GM19452 (cell line): ENCODE data around the gene HAND1.
A peak's percentile ranks its signal among the peaks of the same experiment; 100 is the strongest.

ENCODE experiments used
- ATAC-seq: cut with Tn5 transposase; IDR thresholded peaks from one replicate; pipeline ENCODE4 v1.9.1; 2021; ENCODE audit not compliant: unreplicated experiment

The HAND1 gene

DNA sequence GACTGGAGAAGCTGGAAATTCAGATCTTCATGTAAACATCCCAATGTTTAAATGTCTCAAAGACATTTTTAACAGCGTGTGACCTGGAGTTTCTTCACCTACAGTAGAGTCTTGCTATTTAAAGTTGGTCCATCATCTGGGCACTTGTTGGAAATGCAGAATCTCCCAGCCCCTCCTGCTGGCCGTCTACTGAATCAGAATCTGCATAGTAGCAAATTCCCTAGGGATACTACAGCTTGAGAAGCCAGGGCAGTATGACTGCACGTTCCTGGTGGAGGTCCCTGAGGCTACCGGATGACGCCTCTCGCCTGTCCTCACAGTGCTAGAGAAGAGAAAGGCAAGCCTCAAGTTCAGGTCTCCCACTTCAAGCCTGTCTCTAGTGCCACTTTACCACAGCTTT, 16.5 kb downstream of the HAND1 start:
- no peak for ATAC-seq

- no peak for ATAC-seq
Observed at GRCh38 chr5:154460172-154460571, 17.9 kb downstream of the HAND1 start.

DNA sequence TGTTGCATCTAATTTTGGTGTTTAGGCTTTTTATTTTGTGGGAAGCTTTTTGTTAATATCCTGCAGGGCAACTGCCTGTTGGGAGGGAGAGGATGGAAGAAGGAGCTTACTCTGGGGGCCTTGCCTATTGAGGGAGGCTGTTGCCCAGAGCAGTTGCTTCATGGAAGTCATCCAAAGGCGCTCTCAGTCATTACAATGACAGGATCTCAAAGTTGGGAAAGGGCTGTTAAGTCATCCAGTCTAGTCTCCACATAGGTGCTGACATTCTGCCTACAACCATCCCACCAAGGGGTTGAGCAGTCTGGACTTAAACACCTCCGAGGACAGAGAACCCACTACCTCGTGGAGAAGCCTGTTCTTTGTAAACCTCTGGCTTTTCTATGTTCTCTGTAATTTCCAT, 19.0 kb downstream of the HAND1 start:
- ATAC-seq = no peak

GRCh38 chr5:154456540-154456939, 21.5 kb downstream of the HAND1 start:
- no peak for ATAC-seq

GRCh38 chr5:154455585-154455984, 22.4 kb downstream of the HAND1 start:
- no peak for ATAC-seq

- no peak for ATAC-seq
Observed at GRCh38 chr5:154451957-154452356, 26.1 kb downstream of the HAND1 start.

- ATAC-seq = no peak
Observed at GRCh38 chr5:154449786-154450185, 28.2 kb downstream of the HAND1 start.

DNA sequence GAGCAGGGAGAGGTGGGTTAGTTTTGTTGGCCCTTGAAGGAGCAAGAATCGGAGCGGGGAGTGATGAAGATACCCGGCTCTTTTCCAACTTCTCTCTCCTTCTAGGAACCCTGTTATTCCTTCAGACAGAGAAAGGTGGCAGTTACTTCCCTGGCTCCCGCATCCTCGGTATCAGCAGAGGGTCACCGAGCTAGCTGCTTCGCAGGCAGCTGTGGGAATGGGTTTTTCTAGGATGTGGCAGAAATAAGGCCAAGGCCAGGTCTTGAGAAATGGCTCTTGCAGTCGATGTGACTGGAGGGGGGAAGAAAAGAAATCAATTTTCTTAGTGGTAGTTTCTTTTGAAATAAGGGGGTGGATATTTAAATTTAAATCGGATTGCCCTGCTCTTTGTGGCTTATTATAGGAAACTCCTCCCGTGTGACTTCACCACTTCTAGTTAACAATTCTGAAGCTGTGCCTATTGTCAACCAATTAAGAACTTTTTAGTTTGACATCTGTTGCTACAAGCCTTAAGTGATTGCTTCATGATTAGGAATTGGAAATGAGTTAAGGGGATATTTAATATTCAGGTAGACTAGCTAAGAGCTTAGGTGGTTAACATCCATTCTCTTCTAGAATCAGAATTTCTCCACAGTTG, 30.8 kb downstream of the HAND1 start:
- no peak for ATAC-seq

GRCh38 chr5:154446195-154447088, 31.6 kb downstream of the HAND1 start:
- peak; percentile 20 for ATAC-seq

DNA sequence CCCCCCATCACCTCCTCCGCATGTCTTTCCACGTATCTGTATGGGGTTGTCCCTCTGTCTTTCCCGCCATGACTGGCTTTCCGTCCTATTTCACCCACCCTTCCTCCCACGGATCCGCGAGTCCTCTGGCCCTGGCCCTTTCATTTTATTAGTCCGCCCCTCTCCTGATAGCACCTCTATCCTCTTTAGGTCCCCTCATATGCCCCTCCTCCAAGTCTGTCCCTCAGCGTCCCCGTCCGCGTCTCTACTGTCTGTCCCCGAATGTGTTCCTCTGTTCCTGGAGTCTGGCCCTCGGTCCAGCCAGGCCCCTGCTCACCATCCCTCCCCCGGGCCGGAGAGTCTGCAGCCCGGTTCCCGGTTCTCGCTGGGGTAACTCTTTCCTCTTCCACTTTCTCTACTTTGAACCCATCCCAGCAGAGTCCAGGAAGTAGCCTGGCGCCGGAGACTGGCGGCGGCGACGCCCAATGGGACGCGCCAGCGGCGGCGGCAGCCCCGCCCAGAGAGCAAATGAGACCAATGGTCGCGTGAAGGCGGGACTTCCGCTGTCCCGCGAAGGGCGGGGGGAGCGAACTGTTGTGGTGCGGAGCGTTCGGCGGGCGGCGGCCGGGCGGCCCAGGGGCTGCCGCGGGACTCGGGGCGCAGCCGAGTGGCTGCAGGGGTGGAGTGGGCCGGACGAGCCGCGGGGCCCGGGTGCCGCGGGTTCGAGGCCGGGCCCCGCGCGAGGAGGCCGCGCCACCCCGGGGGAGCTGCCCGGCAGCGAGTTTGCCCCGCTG, 32.4 kb downstream of the HAND1 start, which contains the start of gene SAP30L:
TSS of gene SAP30L (plus strand) at position 576 of the 773 bp plus-strand sequence. CDS start 608 bp downstream, outside the sequence.
- ATAC-seq = peak; percentile 93

GRCh38 chr5:154444556-154445421, 33.2 kb downstream of the HAND1 start:
- peak; percentile 14 for ATAC-seq

GRCh38 chr5:154442801-154443200, 35.2 kb downstream of the HAND1 start:
- ATAC-seq = no peak

DNA sequence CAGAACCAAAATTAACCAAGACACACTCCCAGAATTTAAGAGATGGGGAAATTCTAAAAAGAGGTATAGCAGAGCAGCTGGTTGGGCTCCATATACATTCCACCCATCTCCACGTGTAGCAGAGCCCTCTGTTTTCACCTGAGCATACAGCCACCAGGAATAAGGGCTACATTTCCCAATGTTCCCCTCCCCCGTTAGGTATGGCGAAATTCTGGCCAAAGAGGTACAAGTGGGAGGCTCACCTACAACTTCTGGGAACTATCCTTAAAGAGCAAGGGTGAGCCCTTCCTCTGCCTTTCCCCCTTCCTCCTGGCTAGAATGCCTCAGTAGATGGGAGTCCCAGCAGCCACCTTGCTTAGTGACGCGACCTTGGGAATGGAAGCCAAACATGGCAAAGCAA, 37.5 kb downstream of the HAND1 start:
- ATAC-seq = no peak

- ATAC-seq = no peak
Observed at GRCh38 chr5:154437281-154437965, 40.6 kb downstream of the HAND1 start.

DNA sequence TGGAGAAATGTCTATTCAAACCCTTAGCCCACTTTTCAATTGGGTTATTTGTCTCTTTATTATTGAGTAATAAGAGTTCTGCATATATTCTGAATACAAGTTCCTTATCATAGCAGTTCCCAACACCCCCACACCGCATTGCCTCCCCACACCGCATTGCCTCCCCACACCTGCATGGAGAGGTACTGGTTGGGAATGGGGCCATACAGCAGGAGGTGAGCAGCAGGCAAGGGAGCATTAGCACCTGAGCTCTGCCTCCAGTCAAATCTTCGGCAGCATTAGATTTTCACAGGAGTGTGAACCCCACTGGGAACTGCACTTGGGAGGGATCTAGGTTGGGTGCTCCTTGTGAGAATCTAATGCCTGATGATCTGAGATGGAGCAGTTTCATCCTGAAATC, 42.8 kb downstream of the HAND1 start:
- no peak for ATAC-seq

DNA sequence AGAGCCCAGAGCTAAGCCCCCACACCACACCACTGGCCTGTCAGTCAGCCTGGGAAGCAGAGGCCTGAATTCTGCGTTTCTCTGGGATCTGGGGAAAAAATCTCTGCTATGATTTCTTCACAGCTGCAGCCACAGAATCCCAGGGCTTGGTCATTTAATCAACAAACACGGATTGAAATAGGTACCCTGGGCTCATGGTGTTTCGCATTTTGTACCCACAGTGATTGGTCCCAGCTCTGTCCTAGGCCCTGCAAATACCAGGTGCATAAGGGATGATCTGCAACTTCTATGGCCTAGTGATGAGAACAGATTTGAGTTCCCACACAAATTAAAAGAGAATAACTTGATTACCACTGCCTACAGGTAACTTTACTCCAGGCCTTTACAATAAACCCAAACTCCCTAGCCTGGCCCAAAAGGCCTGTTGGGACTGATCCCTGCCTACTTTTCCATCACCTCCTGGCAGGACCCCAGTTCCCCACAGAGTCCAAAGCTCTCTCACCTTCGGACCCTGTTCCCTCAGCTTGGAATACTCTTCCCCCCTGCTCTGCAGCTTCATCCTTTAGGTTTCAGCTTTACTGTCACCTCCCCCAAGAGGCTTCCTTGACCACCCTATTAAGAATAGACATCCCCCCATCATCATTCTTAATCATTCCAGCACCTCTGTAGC, 46.9 kb downstream of the HAND1 start:
- ATAC-seq = no peak

GRCh38 chr5:154430466-154430865, 47.6 kb downstream of the HAND1 start:
- no peak for ATAC-seq

DNA sequence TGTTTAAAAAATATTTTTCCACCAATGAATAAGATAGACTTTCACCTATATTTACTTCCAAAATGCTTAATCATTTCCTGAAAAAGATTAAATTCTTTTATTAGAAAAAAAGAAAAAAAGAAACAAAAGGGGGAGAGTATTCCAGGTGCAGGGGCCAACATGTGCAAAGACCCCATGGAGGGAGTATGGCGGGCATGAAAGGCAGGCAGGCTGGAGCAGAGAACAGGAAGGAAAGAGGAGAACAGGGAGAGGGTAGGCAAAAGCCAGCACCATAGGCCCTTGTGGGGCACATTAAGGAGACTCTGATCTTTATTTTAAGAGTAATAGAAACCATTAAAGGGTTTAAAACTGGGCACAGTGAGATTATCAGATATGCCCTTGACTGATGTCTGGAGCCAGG, 48.7 kb downstream of the HAND1 start:
- no peak for ATAC-seq

DNA sequence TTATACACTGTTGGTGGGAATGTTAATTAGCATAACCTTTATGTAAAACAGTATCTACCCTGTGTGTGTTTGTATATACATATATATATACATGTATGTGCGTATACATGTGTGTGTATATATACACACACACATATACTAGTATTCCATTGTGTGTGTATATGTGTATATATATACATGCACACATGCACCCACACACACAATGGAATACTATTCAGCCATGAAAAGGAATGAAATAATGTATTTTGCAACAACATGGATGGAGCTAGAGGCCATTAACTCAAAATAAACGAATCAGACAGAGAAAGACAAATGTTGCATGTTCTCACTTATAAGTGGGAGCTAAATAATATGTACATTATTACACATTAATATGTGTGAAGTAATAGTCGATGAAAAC, 49.8 kb downstream of the HAND1 start:
- ATAC-seq = no peak
